Muscle layer of colon (tissue), 2 donors: ENCODE measurements around the gene AUTS2.

Experiments used
- H3K27ac ChIP-seq: one replicate; pipeline ENCODE4 v1.7.0; 2013; ENCODE audit warnings: low read depth, mild to moderate bottlenecking, low read length, moderate library complexity
- H3K27me3 ChIP-seq, 2 donors: one replicate each; pipeline ENCODE4 v1.7.0; 2013; ENCODE audit warnings: low read length in 2 of 2, mild to moderate bottlenecking in 2 of 2; ENCODE audit not compliant: insufficient read depth in 2 of 2, control insufficient read depth in 1 of 2
- H3K36me3 ChIP-seq: one replicate; pipeline ENCODE4 v1.7.0; 2013; ENCODE audit warnings: mild to moderate bottlenecking, low read length; ENCODE audit not compliant: insufficient read depth
- H3K4me1 ChIP-seq: one replicate; pipeline ENCODE4 v1.7.0; 2013; ENCODE audit warnings: mild to moderate bottlenecking, low read length; ENCODE audit not compliant: insufficient read depth
- H3K4me3 ChIP-seq, 2 donors: one replicate each; pipeline ENCODE4 v1.7.0; 2013; ENCODE audit warnings: low read length in 2 of 2, low read depth in 1 of 2, mild to moderate bottlenecking in 1 of 2, moderate library complexity in 1 of 2
- H3K9ac ChIP-seq: one replicate; pipeline ENCODE4 v1.7.0; 2013; ENCODE audit warnings: low read length
- H3K9me3 ChIP-seq: one replicate; pipeline ENCODE4 v1.7.0; 2013; ENCODE audit warnings: mild to moderate bottlenecking, low read length
- donor health status: abdominal sarcoma.
- donor health status: Adenocarcinoma of cecum.

The AUTS2 gene

GRCh38 chr7:69942573-69942972, 344.3 kb downstream of the AUTS2 start:
- H3K4me3 ChIP-seq, result no peak overlapping the region
- H3K27me3 ChIP-seq, result no peaks in the 10 kb centered on the region
- H3K9me3 ChIP-seq, result no peaks in the 10 kb centered on the region
- H3K36me3 ChIP-seq, result no peaks in the 10 kb centered on the region
- H3K9ac ChIP-seq, result no peak overlapping the region
- H3K27ac ChIP-seq, result no peak overlapping the region
- H3K4me1 ChIP-seq, result peaks cover 6% of the 10 kb centered on the region

DNA sequence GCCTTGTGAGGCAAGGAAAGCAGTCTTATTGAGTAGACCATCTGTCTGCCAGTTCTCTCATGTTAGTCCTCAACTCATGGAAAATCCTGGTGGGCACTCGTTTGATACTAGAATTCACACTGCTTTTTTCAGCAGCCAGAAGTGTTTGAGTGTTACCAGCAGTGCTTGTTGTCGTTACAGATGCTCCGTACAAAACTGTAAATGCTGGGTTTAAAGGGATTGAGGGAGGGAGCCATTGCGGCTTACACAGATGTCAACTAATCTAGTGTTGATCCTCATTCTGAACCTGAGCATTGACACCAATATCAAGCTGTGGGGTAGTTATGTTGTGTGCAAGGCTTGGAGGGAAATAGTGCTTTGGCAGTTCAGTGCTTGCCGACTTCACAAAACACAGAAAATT, 348.6 kb downstream of the AUTS2 start:
- Histone ChIP-seq H3K9me3 (no peaks in the 10 kb centered on the region), H3K9ac (no peak overlapping the region), H3K27me3 (no peaks in the 10 kb centered on the region), H3K27ac (no peak overlapping the region), H3K36me3 (no peaks in the 10 kb centered on the region), H3K4me3 (no peak overlapping the region), H3K4me1 (no peaks in the 10 kb centered on the region)

GRCh38 chr7:69947998-69948397, 349.7 kb downstream of the AUTS2 start:
- H3K4me3 ChIP-seq, result no peak overlapping the region

GRCh38 chr7:69949122-69949521, 350.8 kb downstream of the AUTS2 start:
- Histone ChIP-seq H3K36me3 (no peaks in the 10 kb centered on the region), H3K4me3 (no peak overlapping the region), H3K4me1 (no peaks in the 10 kb centered on the region), H3K27ac (no peak overlapping the region), H3K9me3 (no peaks in the 10 kb centered on the region), H3K9ac (no peak overlapping the region), H3K27me3 (no peaks in the 10 kb centered on the region)

More at GRCh38 chr7:69947998-69948397, 349.7 kb downstream of the AUTS2 start:
- Histone ChIP-seq H3K9ac (no peak overlapping the region), H3K27me3 (no peaks in the 10 kb centered on the region), H3K27ac (no peak overlapping the region), H3K36me3 (no peaks in the 10 kb centered on the region), H3K9me3 (no peaks in the 10 kb centered on the region), H3K4me1 (no peaks in the 10 kb centered on the region)

- no peaks in the 10 kb centered on the region for H3K4me1 ChIP-seq
- H3K36me3 ChIP-seq, result no peaks in the 10 kb centered on the region
- no peaks in the 10 kb centered on the region for H3K27me3 ChIP-seq
- H3K27ac ChIP-seq, result no peak overlapping the region
- no peaks in the 10 kb centered on the region for H3K9me3 ChIP-seq
- H3K4me3 ChIP-seq, result no peak overlapping the region
- H3K9ac ChIP-seq, result no peak overlapping the region
Measured at GRCh38 chr7:69951458-69951857, 353.2 kb downstream of the AUTS2 start.

GRCh38 chr7:69953136-69954067, 355.1 kb downstream of the AUTS2 start:
- H3K9ac ChIP-seq, result no peak overlapping the region
- no peaks in the 10 kb centered on the region for H3K9me3 ChIP-seq
- H3K4me1 ChIP-seq, result peaks cover 8% of the 10 kb centered on the region
- H3K4me3 ChIP-seq, result no peak overlapping the region
- no peaks in the 10 kb centered on the region for H3K36me3 ChIP-seq
- H3K27ac ChIP-seq, result no peak overlapping the region
- H3K27me3 ChIP-seq, result no peaks in the 10 kb centered on the region

- Histone ChIP-seq H3K4me3 (no peak overlapping the region), H3K9ac (no peak overlapping the region), H3K27me3 (no peaks in the 10 kb centered on the region), H3K36me3 (no peaks in the 10 kb centered on the region), H3K27ac (no peak overlapping the region), H3K4me1 (peaks cover 17% of the 10 kb centered on the region), H3K9me3 (no peaks in the 10 kb centered on the region)
Measured at GRCh38 chr7:69956541-69956940, 358.3 kb downstream of the AUTS2 start.

- Histone ChIP-seq H3K9ac (no peak overlapping the region), H3K27ac (no peak overlapping the region), H3K27me3 (no peaks in the 10 kb centered on the region), H3K9me3 (no peaks in the 10 kb centered on the region), H3K36me3 (no peaks in the 10 kb centered on the region), H3K4me1 (peaks cover 28% of the 10 kb centered on the region), H3K4me3 (no peak overlapping the region)
Measured at GRCh38 chr7:69957661-69958060, 359.4 kb downstream of the AUTS2 start.

DNA sequence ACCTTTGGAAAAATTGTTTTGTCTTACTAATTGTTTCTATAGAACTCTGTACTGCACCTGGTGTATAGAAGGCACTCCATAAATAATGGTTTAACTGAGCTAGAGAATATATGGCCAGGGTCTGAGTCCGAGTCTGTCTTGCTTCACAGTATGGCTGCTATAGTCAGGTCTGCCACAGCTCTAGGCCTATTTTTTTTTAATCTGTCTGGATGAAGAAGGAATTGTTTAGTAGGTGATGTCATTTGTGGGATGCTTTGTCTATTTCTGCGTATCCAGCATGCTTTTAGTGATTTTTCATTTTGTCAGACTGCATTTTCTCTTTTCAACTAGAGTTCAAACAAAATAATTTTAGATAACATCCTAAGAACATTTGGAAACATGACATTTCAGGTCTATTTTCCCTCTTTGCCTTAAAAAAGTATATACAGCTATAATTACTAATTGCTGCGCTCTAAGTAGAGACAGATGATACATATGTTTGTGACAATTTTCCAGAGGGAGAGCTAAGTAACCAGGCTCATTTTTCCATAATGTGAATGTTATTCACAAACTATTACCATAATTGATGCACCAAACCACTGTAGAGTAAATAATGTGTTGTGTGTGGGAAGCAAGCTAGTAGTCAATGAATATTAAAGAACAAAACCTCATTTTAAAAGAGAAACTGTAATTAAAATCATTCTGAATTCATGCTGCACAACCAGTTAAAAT, 361.7 kb downstream of the AUTS2 start:
- Histone ChIP-seq H3K9ac (no peak overlapping the region), H3K4me1 (peaks cover 36% of the 10 kb centered on the region), H3K36me3 (no peaks in the 10 kb centered on the region), H3K27me3 (no peaks in the 10 kb centered on the region), H3K4me3 (no peak overlapping the region), H3K9me3 (no peaks in the 10 kb centered on the region), H3K27ac (no peak overlapping the region)

GRCh38 chr7:69961436-69961835, 363.2 kb downstream of the AUTS2 start:
- Histone ChIP-seq H3K36me3 (no peaks in the 10 kb centered on the region), H3K4me1 (peaks cover 36% of the 10 kb centered on the region), H3K4me3 (no peak overlapping the region), H3K27me3 (no peaks in the 10 kb centered on the region), H3K9ac (no peak overlapping the region), H3K27ac (no peak overlapping the region), H3K9me3 (no peaks in the 10 kb centered on the region)

DNA sequence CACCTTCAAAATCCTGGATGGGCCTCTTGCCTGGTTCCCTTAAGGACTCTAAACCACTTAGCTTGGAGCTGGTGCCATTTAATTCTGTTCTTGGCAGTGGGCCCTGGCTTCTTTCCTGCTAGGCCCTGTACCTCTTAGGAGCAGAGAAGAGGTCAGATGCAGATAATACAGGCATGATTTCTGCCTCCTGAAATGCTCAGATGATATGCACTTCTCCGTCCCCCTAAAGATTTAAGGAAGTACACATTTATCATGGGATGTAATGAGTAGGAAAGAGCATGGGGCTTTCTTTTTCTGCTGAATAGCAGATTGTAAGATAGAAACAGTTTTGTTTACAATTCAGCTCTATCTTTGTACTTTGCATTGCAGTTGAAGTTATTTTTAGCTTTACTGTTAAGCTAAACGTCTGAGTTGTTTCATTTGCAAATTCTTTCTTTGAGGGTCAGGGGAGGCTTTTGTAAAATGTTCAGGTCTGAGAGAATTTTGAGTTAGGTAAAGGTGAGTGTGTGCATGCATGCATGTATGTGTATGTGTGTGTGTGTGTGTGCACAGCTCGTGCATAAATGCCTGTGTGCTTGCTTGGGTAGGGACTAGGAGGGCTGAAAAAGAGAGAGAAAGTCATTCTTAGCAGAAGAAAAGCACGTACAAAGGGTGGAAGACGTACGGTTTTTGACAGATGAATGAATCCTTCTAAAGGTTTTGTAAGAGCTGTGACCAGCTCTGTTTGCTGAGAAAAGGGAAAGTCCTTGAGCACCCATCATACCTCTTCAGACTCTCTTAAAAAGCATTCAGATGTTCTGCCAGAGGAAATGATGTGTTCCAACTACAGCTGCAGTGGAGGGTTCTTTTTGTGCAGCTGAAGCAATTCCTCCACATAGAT, 364.2 kb downstream of the AUTS2 start:
- Histone ChIP-seq H3K4me1 (peaks cover 43% of the 10 kb centered on the region), H3K9me3 (no peaks in the 10 kb centered on the region), H3K27ac (peak overlapping the region; percentile 50), H3K36me3 (no peaks in the 10 kb centered on the region), H3K27me3 (no peaks in the 10 kb centered on the region), H3K9ac (no peak overlapping the region), H3K4me3 (peak overlapping the region in 1 of 2 donors; percentile 15)
